NCI-H226 (cell line): ENCODE results near the gene AIPL1.

ENCODE experiments used
- DNase-seq: peaks from one replicate; pipeline ENCODE4 v3.0.0-alpha.2; 2015

Gene AIPL1

GRCh38 chr17:6413065-6413464, 21.9 kb downstream of the AIPL1 start:
- peak; percentile 7 for DNase-seq

GRCh38 chr17:6408735-6409134, 26.2 kb downstream of the AIPL1 start:
- DNase-seq, result no peak

DNA sequence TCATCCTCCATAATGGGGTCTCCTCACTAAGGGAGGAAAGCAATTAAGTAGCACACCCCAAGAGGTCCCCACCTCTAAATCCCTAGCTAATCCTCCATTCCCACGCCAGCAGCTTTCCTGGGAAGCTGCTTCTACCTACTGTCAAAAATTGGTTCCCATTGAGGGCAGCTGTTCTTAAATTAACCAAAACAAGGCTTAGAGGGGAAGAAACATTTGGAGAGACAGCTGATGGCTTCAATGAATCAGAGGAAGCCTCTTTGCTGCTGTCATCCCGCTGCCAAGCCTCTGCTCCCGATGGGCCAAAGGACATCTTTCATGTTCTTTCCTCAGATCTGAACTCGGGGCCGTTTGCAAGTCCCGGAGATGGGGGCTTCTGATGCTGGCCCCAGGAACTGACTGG, 26.6 kb downstream of the AIPL1 start:
- no peak for DNase-seq

DNA sequence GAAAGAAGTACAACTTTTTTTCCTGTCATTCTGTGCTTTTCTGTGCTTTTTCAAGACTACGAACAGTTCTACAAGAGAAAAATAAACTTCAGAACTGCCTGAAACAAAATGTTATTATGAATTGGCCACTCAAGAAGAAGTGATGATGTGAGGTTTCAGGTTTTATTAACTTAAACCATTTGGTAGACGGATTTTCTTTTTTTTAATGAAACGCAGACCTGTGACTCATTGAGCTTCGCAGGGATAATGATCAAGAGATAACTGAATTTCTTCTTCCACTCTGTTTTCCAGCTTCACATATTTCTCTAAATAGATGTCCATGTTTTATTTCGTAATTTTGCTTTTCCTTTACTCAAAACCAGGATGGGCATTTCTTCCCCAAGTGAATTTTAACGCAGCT, 32.7 kb downstream of the AIPL1 start:
- DNase-seq, result no peak

- DNase-seq, result no peak
Measured at GRCh38 chr17:6398955-6399354, 36.0 kb downstream of the AIPL1 start.

DNA sequence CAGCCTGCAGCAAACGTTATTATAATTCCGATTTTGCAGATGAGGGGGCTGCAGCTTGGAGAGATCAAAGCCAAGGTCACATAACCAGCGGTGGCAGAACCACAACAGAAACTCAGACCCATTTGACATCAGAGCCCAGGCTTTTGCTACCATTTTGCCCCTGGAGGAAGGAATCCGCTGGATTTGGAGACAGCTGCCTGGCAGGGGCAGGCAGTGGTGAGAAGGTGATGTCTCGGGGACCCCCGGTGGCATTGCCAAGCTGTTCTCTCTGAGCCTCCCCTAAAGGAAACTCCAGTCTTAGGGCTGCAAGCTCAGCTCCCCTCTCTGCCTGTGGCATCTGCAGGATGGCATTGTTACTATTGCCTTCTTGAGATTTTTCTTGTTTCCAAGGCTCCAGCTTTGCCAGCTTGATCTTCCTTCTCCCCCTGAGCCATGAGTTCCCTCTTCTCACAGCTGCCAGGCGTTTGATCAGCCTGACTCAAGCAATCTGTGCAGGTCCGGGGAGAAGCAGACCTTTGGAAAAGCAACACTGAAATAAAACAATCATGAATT, 40.8 kb downstream of the AIPL1 start:
- no peak for DNase-seq

GRCh38 chr17:6393351-6393952, 41.5 kb downstream of the AIPL1 start:
- no peak for DNase-seq

DNA sequence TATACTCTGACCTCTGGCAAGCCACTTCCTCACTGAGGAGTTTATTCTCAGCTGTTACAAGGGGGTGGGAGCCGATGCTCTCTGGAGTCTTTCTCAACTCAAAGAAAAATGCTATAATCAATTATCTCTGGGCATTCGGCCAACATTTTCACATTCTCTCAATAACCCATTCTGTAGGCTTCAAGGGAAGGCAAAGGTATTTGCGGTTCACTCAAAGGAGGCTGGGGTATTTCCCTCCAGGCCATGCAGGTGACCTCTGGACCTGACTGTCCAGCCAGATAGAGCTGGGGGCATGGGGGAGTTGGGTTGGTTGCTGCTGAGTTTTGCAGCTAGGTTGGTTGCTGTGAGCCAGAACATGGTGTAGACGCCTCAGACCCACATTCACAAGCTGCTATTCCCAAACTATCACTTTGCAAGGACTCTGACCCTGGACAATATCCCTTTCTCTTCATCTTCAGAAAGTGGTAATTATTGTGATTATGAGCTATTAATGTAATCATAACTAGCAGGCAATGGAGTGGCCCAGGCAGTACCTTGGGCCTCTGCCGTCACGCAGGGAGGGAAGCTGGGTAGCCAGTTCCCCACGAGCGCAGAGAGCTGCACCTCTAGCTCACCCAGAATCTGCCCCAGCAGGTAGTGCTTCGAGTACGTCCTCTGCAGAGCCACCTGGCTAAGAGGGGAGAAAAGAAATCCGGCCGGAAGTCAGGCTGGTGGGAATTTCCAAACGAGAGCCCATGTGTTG, 42.1 kb downstream of the AIPL1 start:
- DNase-seq, result no peak

- no peak for DNase-seq
Measured at GRCh38 chr17:6388416-6388815, 46.5 kb downstream of the AIPL1 start.

DNA sequence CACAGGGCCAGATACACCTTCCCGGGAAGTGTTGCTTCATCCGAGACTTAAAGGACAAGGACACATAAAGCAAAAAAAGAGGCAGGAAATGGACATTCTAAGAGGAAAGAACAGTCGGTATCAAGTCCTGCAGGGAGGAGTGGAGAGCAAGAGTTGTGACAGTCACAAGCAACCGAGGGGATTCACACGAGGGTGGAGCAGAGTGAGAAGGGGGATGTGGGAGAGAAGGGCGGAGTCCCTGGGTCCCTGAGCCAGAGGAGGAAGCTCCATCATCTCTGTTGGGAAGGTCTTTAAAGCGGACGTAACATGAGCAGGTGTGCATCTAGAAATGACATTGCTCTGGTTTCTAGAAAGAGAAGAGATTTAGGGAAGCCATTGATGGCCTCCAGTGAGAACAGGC, 47.1 kb downstream of the AIPL1 start:
- no peak for DNase-seq

DNA sequence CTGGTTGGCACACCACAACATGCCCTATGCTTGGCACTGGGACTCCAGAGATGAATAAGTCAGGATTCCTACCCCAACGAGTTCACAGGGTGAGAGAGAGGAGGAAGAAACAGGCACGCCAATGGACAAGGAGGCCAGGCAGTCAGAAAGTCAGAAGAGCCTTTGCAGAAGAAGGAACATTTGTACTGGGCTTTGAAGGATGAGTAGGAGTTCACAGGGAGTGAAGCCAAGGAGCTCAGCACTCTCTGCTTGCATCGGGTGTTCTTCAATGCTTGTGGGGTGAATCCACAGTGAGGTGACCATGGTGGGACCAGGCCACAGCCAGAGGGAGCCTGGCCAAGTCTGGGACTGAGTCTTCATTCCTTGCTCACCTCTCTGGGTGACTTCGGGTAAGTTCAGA, 47.5 kb downstream of the AIPL1 start:
- DNase-seq, result no peak

- DNase-seq, result no peak
Measured at GRCh38 chr17:6386041-6386630, 48.8 kb downstream of the AIPL1 start.

- DNase-seq, result no peak
Measured at GRCh38 chr17:6384481-6384880, 50.4 kb downstream of the AIPL1 start.

GRCh38 chr17:6381526-6382465, 53.1 kb downstream of the AIPL1 start:
- DNase-seq, result no peak

- DNase-seq, result no peak
Measured at GRCh38 chr17:6380915-6381438, 53.9 kb downstream of the AIPL1 start.

- no peak for DNase-seq
Measured at GRCh38 chr17:6377906-6378305, 57.0 kb downstream of the AIPL1 start.

GRCh38 chr17:6376931-6377361, 58.0 kb downstream of the AIPL1 start:
- DNase-seq, result no peak

DNA sequence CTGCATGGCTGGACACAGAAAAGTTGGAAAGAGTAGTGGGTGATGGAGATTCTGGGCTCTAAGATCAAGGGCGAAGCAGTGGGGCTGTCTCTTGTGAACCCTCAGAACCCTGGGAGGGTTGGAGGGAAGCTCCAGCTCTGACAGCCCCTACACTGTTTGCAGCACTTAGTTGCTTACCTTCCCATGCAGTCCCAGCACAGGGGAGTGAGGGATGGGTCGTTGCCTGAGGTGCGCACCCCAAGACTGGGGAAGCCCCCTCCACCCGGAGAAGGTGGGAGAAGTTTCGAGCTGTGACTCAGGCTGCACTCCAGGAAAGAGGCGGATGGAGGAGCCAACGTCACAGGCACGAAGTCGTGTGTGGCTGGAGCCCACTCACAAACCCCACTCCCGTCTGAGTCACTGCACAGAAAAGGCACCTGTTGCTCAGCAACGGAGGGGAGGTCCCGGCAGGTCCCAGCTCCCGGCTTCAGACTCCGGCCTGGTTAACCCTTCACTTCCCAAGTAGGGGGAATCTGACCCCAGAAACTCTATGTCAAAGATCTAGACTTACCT, 60.1 kb downstream of the AIPL1 start:
- peak; percentile 64 for DNase-seq

DNA sequence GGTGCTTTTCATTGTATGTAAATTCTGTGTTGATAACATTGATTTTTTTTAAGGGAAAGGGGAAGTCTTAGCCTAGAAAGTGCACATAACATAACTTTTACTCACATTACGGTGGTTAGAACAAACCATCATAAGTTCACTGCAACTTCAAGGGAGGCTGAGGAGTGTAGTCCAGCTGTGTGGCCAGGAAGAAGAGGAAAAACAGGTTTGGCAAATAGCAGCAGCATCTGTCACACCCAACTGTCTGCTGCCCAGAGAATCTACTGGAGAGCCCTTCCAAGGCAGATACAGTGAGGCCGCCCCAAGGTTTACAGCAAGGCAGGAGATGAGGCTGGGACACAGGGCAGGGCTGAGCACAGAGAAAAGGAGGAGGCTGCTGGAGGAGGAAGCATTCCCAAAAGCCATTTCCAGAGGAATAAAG, 60.6 kb downstream of the AIPL1 start:
- no peak for DNase-seq
